ENCODE results near the gene PRDX3.
A peak's percentile ranks its signal among the peaks of the same experiment; 100 is the strongest.

DNA sequence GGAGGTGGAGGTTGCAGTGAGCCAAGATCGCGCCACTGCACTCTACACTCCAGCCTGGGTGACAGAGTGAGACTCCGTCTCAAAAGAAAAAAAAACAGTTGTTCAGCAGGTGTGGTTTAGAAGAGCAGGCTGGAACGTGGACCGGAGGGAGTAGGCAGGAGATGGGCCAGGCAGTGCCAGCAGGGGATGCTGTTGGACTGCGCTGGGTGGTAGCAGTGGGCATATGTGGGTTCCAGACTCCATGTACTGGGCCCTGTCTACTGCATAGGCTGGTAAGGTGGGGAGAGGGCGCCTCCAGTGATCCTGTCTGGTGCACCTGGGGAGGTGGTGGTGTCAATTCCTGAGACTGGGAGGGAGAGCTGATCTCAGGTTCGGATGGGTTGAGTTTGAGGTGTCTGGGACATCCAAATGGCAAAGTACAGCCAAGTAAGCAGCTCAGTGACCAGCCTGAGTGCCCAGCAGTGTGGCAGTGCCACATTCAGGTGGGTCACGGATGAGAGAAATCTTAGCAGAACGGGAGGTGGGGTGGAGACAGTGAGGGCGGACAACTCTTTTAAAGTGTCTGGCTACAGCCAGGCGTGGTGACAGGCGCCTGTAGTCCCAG, 39.0 kb downstream of the PRDX3 start:
- TF ChIP-seq, protein P1, sequence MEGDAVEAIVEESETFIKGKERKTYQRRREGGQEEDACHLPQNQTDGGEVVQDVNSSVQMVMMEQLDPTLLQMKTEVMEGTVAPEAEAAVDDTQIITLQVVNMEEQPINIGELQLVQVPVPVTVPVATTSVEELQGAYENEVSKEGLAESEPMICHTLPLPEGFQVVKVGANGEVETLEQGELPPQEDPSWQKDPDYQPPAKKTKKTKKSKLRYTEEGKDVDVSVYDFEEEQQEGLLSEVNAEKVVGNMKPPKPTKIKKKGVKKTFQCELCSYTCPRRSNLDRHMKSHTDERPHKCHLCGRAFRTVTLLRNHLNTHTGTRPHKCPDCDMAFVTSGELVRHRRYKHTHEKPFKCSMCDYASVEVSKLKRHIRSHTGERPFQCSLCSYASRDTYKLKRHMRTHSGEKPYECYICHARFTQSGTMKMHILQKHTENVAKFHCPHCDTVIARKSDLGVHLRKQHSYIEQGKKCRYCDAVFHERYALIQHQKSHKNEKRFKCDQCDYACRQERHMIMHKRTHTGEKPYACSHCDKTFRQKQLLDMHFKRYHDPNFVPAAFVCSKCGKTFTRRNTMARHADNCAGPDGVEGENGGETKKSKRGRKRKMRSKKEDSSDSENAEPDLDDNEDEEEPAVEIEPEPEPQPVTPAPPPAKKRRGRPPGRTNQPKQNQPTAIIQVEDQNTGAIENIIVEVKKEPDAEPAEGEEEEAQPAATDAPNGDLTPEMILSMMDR (IDR thresholded peaks at IDR 0.05; ENCODE audit: low read length): peak; percentile 67
- TF ChIP-seq EZH2 (IDR thresholded peaks at IDR 0.05; ENCODE audit: borderline replicate concordance, low read length): no peak
